NCI-H1417 treated with DMSO at 0.1 percent for 48 hours (cell line): Measurements from ENCODE around the gene ZMYND8.
A peak's percentile ranks its signal among the peaks of the same experiment; 100 is the strongest.

Source experiments
- DNase-seq: peaks from one replicate; lab custom pipeline; 2025; lab: John Stamatoyannopoulos, UW

Gene ZMYND8

DNA sequence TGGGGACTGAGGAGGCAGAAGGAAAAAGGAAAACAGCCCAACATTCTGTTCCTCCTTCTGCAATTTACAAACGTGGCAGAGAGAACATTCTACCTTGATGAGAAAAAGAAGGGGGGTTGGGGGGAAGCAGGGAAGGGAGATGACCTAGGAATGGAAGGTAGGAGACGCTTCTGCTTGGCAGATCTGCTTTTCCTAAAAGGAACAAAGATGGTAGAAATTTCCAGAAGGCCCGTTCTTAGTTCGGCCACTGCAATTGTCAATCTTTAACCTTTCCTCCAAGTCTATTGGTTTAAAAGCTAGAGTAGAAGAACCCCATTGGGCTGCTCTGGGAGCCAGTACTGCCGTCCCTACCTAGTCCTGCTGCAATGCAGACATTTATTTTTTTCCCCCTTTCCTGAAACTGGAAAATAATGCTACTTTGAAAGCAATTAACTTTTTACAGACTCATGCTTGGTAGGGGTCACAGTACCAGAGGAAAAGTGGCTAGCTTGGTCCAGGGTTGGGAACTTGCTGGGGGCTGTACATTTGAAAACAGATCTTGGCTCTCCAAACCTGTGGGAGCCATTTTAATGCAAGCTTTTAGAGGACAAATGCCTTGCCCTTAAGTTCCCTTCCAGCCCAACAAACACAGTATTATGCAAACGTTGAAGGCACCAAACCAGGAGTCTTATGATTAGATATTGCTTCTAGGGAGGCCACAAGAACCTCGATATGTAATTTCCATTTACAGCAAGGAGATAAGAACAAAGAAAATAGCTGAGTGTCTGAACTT, 2.6 kb downstream of the ZMYND8 start:
- no peak for DNase-seq

GRCh38 chr20:47353239-47353691, 3.2 kb downstream of the ZMYND8 start:
- peak; percentile 47 for DNase-seq

DNA sequence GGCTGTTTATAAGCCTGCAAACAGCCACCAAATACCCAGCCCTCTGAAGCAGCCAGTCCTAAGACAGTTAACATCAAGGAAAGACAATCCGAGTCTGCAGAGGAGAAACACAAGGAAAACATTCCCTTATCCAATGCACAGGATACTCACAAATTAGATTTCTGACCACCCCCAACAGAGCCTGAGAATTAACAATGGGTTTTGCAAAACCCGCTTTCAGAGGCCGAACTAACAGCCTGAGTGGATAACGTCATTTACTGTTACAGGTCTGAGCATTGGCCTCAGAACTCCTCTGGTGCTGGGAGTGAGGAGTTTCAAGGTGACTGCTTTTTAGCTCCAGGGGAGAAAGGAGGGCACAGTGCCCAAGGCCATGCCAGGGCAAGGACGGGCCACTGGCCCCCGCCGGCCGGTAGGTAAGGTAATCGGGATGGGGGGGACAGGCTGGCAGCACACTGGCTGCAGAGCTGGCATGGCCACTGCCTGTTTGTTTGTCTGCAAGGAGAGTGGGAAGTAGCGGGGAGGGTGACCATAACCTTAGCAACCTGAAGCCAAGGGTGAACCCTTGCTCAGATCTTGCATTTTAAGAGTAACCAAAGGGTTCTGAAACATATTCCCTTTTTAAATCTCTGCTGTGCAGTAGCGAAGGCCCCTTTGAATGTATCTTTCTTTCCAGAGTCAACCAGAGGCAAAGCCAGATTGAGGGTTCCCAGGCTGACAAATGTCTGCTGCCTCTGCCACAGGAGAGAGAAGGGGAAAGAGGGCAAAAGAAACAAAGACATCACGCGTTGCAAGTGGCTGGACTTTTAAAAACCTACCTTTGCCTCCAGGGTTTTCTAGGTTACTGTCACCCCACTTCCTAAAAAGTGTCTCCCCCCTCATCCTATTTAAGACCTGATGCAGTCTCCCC, 3.9 kb downstream of the ZMYND8 start:
- no peak for DNase-seq

GRCh38 chr20:47351643-47352331, 4.7 kb downstream of the ZMYND8 start:
- DNase-seq, result no peak

GRCh38 chr20:47350691-47351545, 5.6 kb downstream of the ZMYND8 start:
- DNase-seq, result no peak

- DNase-seq, result no peak
Observed at GRCh38 chr20:47350181-47350550, 6.3 kb downstream of the ZMYND8 start.

- DNase-seq, result no peak
Observed at GRCh38 chr20:47349365-47350180, 6.9 kb downstream of the ZMYND8 start.

DNA sequence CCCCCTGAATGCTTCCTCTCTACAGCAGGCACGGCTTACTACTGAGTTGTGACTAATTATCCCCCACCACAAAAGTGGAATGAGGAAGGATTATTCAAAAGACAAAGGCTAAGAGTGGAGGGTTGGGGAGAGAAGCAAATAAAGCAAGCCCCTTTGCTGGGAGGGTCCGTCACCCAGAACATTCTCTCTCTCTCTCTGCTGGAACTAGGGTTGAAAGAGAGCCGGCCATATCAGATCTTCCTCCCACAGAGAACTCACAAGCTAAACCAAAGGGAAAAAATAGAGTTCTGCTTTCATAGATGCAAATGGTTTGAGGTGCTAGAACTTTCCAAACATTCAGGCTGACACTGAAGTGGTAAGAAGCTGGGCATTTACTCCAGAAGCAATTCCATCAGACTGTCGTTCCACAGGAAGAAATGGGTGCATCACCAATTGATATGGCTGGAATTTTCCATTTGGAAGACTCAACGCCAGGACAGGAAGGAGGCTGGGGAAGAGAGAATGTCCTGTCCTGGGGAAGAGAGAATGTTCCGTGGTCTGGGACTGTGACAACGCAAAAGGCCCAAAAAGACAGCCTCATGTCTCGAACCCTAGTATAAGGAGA, 7.9 kb downstream of the ZMYND8 start:
- no peak for DNase-seq

DNA sequence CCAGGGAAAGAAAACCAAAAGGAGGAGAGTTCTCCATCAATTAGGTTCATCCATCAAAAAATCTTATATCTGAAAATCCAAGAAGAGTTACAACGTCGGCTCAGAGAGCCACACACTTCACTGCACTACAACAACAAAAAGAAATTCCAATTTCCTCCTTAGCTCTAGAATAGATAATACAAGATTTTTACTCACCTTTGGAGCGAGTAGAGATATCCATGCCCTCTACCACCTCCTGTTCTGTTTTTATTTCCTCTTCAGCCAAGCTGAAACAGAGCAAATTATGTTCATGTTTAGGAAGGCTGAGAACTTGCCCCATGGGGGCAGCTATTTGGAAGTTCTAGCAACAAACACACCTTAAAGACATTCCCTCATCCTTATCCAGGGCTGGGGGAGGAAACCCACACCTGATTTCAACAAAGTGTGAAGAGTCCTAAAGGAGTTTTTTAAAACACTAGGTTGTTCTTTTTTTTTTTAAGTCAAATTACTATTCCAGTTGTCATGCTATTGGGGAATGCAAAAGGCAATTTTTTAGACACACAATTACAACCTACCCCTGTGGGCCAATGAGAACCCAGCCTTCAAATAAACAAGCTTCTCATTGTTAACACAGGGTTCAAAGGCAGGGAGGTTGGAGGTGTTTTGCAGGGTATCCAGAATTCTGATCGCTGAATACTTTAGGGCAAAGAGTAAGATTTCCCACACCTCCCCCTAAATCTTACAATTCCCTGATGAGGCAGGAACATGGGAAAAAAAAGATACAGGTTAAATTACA, 8.7 kb downstream of the ZMYND8 start:
- no peak for DNase-seq

DNA sequence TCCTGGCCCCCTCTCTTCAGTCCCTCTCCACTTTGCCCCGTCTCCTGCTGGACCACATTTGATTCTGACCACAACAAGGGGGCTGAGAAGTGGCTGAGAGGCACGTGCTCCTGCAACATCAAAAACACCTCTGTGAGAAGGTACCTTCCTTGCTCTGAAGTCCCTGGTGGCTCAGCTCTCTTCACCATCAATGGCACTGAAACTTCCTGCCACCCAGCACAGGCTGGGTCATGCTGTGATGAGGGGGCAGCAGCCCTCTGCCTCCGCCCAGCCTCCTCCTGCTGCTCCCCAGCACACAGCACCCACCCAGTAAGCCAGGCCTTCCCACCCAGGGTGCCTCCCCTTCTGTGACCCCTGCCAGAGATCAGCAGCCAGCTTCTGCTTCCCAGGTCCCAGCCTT, 10.3 kb downstream of the ZMYND8 start:
- DNase-seq, result no peak

GRCh38 chr20:47345214-47345613, 11.3 kb downstream of the ZMYND8 start:
- no peak for DNase-seq

- DNase-seq, result no peak
Observed at GRCh38 chr20:47343007-47343472, 13.5 kb downstream of the ZMYND8 start.

GRCh38 chr20:47338131-47338628, 18.3 kb downstream of the ZMYND8 start:
- DNase-seq, result no peak

- DNase-seq, result no peak
Observed at GRCh38 chr20:47337413-47337812, 19.1 kb downstream of the ZMYND8 start.

GRCh38 chr20:47336129-47336754, 20.3 kb downstream of the ZMYND8 start:
- DNase-seq, result no peak

GRCh38 chr20:47335251-47336128, 21.0 kb downstream of the ZMYND8 start:
- DNase-seq, result no peak

DNA sequence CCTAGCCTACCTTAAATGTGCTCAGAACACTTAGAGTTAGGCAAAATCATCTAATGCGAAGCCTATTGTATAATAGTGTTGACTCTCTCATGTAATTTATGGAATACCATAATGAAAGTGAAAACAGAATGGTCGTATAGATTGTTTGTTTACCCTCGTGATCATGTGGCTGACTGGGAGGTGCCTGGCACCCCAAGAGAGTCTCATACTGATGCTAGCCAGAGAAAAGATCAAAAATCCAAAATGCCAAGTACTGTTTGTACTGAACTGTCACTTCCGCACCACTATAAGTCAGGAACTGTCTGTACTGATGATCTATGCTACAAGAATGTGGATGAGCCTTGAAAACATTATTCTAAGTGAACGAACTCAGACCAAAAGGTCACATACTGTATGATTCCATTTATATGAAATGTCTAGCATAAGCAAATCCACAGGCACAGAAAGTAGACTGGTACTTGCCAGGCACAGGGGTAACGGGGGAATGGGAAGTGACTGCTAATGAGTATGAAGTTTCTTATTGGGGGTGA, 22.4 kb downstream of the ZMYND8 start:
- no peak for DNase-seq
